HG03108 (cell line): ENCODE results near the gene SELENOO.
"Not testable (repeated sequence)": the region's sequence is repeated elsewhere in the genome, so short reads cannot be mapped to it uniquely, and the experiment has no call there.

Source experiments
- ATAC-seq: cut with Tn5 transposase; IDR thresholded peaks from one replicate; pipeline ENCODE4 v1.9.1; 2021; ENCODE audit warnings: moderate library complexity; ENCODE audit not compliant: unreplicated experiment

SELENOO gene

DNA sequence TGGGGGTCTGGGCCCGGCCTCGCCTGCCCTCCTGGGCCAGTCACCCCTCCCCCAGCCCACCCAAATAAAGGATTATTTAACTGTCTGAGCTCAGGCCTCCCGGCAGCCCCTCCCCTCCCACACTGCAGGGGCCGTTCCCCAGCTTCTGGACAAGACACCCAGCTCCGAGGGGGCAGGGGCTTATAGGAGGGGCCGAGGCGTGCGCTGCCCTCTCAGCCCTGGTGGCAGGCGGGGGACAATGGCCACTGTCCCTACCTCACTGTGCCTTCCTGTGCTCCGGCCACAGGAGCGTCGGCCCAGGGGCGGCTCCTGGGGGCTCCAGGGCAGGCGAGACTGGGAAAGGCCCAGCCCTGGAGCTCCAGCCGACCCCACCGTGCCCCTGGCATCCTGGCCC is 2.2 kb upstream of the SELENOO start:
- ATAC-seq, result no peak

DNA sequence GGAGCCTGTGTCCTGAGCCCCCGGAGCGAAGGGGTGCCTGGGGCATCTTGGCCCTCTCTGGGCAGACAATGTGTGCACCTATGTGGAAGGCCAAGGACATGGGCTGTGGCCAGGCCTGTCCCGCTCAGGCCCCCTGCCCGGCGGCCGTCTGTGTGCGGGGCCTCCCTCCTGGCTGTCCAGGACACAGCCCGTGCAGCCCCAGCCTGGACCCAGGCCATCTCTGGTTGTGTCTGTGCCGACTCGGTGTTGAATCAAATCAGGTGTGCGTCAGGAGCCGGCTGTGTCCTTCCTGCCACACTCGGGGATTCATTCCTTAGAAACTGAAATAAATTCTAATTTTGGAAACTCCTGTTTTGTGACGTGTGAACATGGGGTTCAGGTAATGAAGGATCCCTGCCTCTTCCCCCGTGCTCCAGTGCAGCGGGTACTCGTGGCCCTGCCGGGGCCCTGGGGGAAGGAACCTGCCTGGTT is 1.5 kb upstream of the SELENOO start:
- no peak for ATAC-seq

DNA sequence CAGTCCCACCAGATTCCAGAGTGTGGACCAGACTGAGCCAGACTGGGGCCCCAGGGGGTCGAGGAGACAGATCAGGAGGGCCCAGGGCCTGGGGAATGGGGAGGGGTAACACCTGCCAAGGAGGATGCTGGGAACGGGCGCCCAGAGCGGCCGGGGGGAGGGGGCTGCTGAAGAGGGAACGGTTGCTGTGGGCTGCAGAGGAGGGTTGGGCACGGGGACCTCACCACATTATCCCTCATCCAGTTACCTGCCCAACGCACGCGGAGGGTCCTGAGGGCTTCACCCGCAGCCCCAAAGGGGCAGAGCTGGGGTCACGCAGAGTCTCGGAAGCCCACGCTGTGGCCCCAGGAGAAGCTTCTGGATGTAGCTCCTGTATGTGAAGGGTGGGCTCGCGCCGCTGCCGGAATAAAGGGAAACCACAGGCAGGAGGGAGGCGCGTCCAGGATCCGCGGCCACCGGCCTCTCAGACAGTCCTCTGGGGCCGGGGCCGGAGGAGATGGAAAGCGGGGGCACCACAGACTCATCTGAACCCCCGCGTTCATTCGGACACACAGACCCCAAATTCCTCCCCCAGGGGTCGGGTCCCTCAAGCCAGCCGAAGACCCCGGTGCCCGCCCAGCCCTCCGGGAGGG is 866 bp upstream of the SELENOO start:
- ATAC-seq, result no peak

DNA sequence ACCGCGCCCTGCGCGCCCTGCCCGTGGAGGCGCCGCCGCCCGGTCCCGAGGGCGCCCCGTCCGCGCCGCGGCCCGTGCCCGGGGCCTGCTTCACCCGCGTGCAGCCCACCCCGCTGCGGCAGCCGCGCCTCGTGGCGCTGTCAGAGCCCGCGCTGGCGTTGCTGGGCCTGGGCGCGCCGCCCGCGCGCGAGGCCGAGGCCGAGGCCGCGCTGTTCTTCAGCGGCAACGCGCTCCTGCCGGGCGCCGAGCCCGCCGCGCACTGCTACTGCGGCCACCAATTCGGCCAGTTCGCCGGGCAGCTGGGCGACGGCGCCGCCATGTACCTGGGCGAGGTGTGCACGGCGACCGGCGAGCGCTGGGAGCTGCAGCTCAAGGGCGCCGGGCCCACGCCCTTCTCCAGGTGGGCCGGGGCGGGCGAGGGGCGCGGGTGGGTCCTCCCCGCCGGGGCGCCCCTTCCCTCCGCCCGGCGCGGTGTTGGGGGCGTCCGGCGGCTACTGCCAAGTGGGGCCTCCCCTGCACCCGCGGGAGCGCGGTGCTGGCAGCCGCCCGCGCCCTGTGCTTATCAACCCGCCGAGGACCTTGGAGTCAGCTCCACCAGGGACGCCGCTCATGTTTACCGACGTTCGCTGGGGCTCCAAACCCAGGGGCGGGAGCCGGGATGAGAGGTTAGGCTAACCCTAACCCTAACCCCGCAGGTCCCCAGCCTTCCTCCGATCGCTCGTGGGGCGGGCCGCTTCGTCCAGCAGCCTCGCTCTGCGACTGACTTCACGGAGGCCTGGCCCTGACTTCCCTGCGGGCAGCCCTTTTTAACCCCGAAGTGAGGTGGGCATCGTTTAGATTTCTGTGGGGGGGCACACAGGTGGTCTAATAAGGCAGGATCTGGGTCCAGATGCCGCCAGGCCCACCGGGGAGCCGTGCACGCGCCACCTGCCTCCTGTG is 649 bp downstream of the SELENOO start:
- peak; percentile 7 for ATAC-seq

DNA sequence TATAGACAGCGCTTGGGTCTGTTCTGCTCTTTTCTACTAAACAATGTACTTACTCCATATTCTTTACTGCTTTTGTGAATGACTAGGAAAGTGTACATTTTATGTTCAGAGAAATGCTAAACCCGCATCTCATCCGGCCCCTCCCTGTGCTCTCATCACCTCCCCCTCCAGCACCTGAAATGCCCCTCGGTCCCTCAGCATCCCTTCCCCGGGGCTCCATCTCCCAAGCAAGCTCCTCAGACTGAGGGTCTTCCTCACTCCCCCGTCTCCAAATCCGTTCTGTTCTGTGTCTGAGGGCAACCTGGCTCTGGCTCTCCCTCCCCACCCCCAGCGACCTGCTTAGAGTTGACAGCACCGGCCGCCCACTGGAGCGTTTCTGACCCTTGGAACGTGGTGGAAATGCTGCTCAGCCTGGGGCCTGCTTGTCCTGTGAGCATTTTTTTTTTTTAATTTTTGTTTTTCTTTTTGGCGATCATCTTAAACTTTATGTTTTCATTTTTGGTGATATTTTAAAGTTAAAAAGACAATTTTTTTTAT is 1.4 kb downstream of the SELENOO start:
- no peak for ATAC-seq

DNA sequence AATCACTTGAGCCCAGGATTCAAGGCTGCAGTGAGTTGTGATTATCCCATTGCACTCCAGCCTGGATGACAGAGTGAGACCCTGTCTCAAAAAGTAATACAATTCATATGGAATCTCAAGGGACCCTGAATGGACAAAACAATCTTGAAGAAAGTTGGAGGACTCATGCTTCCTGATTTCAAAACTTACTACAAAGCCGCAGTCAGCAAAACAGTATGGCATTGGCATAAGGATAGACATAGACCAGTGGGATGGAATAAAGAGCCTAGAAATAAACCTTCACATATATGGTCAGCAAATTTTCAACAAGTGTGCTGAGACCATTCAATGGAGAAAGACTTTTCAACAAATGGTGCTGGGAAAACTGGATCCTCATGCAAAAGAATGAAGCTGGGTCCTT is 2.5 kb downstream of the SELENOO start:
- ATAC-seq, result no peak

DNA sequence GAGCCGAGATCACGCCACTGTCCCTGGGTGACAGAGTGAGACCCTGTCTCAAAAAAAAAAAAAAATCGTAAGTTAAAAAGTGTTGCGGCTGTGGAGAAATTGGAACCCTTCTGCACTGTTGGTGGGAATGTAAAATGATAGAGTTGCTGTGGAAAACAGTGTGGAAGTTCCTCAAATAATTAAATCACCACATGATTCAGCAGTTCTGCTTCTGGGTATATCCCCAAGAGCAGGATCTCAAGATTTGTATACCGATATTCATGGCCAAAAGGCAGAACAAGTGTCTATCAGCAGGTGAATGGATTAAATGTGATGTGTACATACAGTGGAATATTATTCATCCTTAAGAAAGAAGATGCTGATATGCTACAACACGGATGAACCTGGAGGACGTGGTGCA is 3.8 kb downstream of the SELENOO start:
- no peak for ATAC-seq

DNA sequence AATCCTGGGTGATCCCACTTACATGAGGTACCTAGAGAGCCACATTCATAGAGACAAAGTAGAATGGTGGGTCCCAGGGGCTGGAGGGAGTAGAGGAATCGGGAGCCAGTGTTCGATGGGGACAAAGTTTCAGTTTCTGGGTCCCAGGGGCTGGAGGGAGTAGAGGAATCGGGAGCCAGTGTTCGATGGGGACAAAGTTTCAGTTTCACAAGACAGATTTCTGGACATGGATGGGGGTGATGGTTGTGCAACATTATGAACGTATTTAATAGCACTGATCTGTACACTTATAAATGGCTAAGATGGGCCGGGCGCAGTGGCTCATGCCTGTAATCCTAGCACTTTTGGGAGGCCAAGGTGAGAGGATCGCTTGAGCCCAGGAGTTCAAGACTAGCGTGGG is 4.2 kb downstream of the SELENOO start:
- not testable (repeated sequence) for ATAC-seq

DNA sequence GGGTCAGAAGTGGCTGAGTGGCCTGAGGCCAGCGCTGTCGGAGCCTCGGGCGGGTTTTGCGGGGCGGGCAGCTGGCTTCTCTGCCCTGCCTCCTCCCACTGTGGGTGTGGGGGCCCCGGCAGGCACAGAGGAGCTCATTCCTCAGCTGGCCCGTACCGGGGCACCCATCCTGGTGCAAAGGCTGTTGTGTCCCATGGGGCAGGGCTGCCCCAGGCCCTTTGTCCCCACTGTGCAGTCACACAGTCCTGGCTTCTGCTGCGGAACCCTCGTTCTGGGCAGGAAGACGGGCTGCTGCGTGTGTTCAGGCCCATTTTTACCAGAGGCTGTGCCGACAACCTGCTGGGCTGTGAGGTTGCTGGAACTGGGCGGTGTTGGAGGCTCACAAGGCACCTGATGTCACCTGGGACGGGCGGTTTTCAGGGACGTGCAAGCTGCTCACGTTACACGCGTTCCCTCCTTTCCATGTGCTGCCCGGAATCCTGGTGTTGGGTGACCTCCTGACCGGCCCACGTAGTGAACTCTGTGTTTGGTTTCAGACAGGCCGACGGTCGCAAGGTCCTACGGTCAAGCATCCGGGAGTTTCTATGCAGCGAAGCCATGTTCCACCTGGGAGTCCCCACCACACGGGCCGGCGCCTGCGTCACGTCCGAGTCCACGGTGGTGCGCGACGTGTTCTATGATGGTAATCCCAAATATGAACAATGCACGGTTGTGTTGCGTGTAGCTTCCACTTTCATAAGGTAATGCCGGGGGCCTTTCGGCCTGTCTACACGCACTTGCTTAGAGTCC is 5.2 kb downstream of the SELENOO start:
- ATAC-seq, result no peak

DNA sequence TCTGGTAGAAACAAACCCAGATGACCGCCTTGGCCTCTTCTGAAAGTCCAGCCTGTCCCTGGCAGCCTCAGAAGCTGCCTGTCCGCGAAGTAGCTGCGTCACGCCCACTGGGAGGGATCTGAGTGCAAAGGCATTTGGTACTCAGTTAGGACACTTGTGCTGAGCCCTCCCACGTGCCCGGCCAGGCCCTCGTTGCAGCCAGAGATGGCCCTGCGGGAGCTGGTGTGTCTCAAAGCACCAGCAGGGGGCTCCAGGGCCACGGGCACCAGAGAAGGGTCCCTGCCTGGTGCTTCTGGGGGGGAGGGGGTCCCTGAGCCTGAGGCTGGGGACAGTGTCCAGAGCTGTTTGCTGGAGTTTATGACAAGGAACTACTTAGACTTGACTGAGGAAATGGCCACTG is 5.8 kb downstream of the SELENOO start:
- ATAC-seq, result no peak

DNA sequence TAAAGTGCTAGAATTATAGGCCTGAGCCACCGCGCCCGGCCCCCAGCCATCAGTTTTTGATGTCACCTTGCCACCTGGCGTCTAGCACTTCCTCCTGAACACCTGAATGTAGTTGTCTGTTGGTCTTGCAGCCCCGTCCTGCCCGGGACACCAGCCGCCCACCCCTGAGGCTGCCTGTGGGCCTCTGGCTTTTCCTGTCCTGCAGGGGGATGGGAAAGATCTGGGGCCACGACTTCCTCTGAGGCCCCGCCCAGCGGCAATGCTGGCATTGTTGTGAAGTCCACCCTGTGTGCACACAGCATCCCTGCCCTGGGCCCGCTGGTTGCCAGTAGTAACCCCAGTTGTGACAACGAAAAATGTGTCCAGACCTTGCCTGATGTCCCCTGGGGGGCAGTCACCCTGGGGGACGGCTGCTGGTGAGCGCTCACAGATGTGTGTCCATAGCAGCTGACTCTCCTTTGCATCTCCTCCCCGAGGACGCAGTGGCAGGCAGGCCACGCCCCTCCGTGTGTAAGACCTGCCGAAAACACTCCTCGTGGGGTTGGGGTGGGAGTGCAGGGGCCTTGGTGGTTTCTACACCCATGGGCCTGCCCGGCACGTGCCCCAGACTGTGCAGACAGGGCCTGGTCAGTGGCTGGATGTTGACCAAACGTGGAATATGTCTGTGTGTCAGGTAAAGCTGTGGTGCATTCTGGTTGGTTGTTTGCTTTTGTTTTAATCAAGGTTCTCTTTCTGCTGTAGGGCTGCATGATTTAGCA is 6.8 kb downstream of the SELENOO start:
- no peak for ATAC-seq

DNA sequence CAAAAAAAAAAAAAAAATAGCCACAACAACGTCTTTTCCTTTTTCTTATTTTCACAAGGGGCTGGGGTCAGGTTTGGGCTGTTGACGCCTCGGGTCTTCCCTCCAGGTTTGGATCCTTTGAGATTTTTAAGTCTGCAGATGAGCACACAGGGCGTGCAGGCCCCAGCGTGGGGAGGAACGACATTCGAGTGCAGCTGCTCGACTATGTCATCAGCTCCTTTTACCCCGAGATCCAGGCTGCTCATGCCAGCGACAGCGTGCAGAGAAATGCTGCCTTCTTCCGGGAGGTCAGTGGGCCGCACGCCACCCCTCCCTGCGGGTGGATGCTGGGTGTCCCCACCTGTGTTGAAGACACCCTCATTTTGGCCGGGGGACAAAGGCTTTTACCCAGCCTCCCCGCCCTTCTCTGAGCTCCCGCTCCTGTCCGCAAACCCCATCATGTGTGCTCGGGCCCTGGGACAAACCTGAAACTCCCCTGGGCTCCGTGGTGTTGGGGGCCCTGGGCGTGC is 7.7 kb downstream of the SELENOO start:
- ATAC-seq, result no peak

DNA sequence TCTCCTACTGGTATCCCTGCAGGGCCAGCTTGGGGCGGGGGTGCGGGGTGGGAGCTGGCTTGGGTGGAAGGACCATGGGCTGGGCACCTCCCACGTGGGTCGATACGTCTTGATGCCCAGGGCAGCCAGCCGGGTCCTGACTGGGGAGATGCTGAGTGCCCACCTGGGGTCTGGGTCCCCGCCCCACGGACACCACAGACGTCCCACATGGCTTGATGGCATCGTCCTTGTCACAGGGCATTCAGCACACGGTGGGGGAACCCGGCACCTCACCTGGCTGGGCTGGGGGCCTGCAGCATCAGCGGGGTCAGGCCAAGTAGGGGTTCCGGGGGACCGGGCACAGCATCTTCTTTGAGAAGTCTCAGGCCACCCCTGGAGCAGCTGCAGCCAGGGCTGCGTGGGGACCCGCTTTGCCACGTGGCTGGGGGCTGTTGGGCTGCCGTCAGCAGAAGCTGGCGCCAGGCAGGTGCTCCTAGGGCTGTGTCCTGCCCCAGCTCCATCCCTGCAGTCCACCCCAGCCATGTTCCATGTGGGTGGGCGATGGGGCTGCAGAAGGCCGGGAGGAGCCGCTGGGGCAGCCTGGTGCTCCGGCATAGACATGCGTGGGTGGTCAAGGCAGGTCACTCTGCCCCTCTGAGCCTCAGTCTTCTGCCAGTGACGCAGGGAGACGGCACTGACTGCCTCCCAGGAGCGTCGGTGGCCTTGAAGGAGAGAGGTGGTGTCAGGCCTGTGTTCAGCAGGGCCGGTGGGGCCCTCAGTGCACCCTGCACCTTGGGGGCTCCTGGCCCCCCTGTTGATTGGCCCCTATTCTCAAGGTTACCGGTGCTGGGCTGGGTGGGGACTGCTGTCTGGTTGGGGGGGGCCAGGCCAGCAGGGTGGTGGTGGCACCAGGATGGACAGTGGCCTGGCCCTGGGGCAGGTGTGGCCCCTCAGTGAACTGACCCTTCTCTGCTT is 8.4 kb downstream of the SELENOO start:
- no peak for ATAC-seq

DNA sequence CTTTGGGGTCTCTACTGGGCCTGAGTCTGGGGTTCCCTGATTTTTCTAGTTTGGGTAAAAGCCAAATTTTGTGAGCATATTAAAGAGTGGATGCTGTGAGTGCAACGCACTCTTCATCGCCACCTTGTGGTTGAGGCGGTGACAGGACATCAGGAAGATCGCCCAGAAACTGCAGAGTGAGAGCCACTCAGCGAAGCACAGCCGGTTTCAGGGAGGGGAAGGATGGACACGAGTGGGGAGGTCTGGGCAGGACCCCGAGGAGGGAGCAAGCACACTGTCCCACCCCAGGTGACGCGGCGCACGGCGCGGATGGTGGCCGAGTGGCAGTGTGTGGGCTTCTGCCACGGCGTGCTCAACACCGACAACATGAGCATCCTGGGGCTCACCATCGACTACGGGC is 9.1 kb downstream of the SELENOO start:
- no peak for ATAC-seq

DNA sequence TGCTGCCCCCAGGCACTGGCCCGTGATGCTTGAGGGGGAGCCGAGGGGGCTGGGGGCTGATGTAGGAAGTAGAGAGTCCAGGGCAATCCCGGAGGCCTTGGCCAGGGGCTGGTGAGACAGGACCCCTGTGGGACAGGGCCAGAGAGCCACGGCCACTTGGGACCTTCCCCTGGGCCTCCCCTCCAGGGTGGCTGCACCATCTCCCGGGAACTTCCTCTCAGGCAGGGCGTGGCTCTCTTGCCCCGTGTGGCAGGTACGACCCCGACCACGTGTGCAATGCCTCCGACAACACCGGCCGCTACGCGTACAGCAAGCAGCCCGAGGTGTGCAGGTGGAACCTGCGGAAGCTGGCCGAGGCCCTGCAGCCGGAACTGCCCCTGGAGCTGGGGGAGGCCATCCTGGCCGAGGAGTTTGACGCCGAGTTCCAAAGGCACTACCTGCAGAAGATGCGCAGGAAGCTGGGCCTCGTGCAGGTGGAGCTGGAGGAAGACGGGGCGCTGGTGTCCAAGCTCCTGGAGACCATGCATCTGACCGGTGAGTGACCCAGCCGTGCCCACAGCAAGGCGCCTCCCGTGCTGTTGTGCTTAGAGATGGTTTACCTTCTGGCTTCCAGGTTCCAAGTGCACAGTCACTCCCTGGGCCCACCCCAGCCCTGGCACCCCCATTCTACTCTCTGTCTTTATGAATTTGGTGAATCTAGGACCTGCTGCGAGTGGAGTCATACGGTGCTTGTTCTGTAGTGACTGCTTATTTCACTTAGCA is 9.7 kb downstream of the SELENOO start:
- ATAC-seq, result no peak

DNA sequence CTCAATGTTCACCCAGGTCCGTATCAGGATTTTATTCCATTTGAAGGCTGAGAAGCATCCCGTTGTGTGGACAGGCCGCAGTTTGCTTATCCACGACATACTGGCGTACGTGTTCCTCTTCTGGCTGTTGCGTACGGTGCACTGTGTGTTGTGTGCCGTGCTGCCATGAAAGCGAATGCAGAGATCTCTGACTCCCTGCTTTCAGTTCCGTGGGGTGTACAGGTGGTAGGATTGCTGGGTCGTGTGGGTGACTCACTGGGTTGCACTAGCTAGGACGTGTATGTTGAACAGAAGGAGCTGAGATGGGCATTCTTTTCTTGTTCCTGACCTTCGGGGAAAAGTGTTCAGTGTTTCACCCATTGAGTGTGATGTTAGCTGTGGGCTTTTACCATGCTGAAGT is 10.3 kb downstream of the SELENOO start:
- ATAC-seq, result no peak

DNA sequence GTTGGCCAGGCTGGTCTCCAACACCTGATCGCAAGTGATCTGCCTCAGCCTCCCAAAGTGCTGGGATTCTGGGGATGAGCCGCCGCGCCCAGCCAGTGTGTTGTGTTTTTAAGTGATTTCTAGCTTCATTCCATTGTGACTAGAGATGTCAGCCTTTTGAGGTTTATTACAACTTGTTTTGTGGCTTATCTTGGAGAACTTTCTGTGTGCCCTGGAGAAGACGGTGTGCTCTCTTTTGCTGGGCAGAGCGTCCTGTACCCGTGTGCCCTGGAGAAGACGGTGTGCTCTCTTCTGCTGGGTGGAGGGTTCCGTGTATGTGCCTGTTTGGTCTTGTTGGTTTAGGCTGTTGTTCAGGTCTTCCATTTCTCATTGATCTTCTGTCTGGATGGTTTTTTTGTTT is 12.5 kb downstream of the SELENOO start:
- no peak for ATAC-seq

DNA sequence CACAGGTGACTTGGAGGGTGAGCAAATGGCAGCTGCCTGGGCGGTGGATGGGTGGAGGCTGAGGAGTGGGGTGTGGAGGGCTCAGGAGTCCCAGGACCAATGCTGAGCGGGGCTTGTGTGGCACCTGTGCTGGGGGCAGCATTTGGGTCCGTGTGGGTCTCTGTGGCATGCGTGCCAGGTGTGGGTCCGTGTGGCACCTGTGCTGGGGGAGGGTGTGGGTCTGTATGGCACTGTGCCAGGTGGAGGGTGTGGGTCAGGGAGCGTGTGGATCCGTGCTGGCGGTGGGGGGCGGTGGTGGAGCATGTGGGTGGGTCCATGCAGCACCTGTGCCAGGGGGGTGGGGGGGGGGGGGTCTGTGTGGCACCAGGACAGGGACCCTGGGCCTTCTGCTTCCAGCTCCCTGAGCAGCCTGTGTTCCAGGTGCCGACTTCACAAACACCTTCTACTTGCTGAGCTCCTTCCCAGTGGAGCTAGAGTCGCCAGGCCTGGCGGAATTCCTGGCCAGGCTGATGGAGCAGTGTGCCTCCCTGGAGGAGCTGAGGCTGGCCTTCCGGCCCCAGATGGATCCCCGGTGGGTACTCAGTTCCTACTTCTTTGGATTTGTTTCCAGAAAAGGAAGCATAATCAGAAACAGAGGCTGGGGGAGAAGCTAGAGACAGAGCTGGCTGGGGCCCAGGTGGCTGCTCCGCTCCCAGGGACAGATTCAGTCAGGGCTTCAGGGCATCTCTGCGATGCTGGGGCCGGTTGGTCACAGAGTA is 14.7 kb downstream of the SELENOO start:
- no peak for ATAC-seq
